ENCODE results near the gene RGS17.

GRCh38 chr6:153013438-153013837 lies 117.6 kb downstream of the RGS17 start:
- TF ChIP-seq REST (tag by site-specific recombination; IDR thresholded peaks at IDR 0.05) (no peak), ZBTB49 (tag by site-specific recombination; IDR thresholded peaks at IDR 0.05; ENCODE audit: low read depth) (no peak), CTCF (tag by site-specific recombination; IDR thresholded peaks at IDR 0.05) (no peak), ZBTB48 (tag by site-specific recombination; IDR thresholded peaks at IDR 0.05) (no peak), ZEB2 (tag by site-specific recombination; IDR thresholded peaks at IDR 0.05) (no peak), ZNF23 (tag by site-specific recombination; IDR thresholded peaks at IDR 0.05; ENCODE audit: borderline replicate concordance) (no peak), YY1 (tag by site-specific recombination; IDR thresholded peaks at IDR 0.05) (no peak), ZBTB1 (tag by site-specific recombination; IDR thresholded peaks at IDR 0.05) (no peak), KLF9 (tag by site-specific recombination; IDR thresholded peaks at IDR 0.05; ENCODE audit: low read depth) (no peak), ZSCAN18 (tag by site-specific recombination; IDR thresholded peaks at IDR 0.05) (no peak), ZNF26 (tag by site-specific recombination; IDR thresholded peaks at IDR 0.05) (no peak)
